Stimulated activated naive CD8-positive, alpha-beta T cell treated with anti-CD3 and anti-CD28 coated beads, Interleukin-15, Interleukin-2, amounts not matched to agents 100 U/mL and 50 U/mL, for 24 hours (primary cell): Measurements from ENCODE around the gene SSH3.
"Not testable (repeated sequence)": the region's sequence is repeated elsewhere in the genome, so short reads cannot be mapped to it uniquely, and the experiment has no call there.

ENCODE experiments used
- ATAC-seq: fragments of 150-1000 bp; cut with Tn5 transposase; one replicate; pipeline ENCODE4 v1.10.0; 2021
- DNase-seq: peaks from one replicate; pipeline ENCODE4 v3.0.0; 2021

The SSH3 gene

GRCh38 chr11:67311556-67312082 lies 8.3 kb downstream of the SSH3 start:
- ATAC-seq, result peak; percentile 7
- DNase-seq, result no peak

- DNase-seq, result no peak
Observed at GRCh38 chr11:67312187-67313021, 9.1 kb downstream of the SSH3 start.

GRCh38 chr11:67313125-67313890 lies 10.0 kb downstream of the SSH3 start:
- ATAC-seq (no peak), DNase-seq (no peak)

More at GRCh38 chr11:67312187-67313021, 9.1 kb downstream of the SSH3 start:
- peak; percentile 9 for ATAC-seq

GRCh38 chr11:67314218-67314617 lies 10.9 kb downstream of the SSH3 start:
- DNase-seq, result no peak
- no peak for ATAC-seq

GRCh38 chr11:67315325-67315909 lies 12.1 kb downstream of the SSH3 start:
- DNase-seq (no peak), ATAC-seq (no peak)

- DNase-seq (no peak), ATAC-seq (no peak)
Observed at GRCh38 chr11:67316882-67317204, 13.5 kb downstream of the SSH3 start.

GRCh38 chr11:67317205-67317887 lies 14.0 kb downstream of the SSH3 start:
- peak; percentile 88 for ATAC-seq
- peak; percentile 99 for DNase-seq

- peak; percentile 0 for ATAC-seq
Observed at GRCh38 chr11:67317888-67318555, 14.7 kb downstream of the SSH3 start.

GRCh38 chr11:67318876-67319275 lies 15.5 kb downstream of the SSH3 start:
- ATAC-seq, DNase-seq: not testable (repeated sequence)

More at GRCh38 chr11:67317888-67318555, 14.7 kb downstream of the SSH3 start:
- no peak for DNase-seq

GRCh38 chr11:67320011-67320410 lies 16.7 kb downstream of the SSH3 start:
- DNase-seq, result no peak
- ATAC-seq, result no peak

- no peak for DNase-seq
Observed at GRCh38 chr11:67320691-67321090, 17.4 kb downstream of the SSH3 start.

GRCh38 chr11:67321313-67321871 lies 18.1 kb downstream of the SSH3 start:
- ATAC-seq (no peak), DNase-seq (no peak)

More at GRCh38 chr11:67320691-67321090, 17.4 kb downstream of the SSH3 start:
- ATAC-seq, result no peak

- DNase-seq, result no peak
- ATAC-seq, result no peak
Observed at GRCh38 chr11:67322049-67322448, 18.7 kb downstream of the SSH3 start.

GRCh38 chr11:67323526-67323925 lies 20.2 kb downstream of the SSH3 start:
- ATAC-seq (no peak), DNase-seq (no peak)

GRCh38 chr11:67332081-67332691 lies 28.9 kb downstream of the SSH3 start:
- ATAC-seq (no peak), DNase-seq (no peak)

- DNase-seq, result no peak
Observed at GRCh38 chr11:67337257-67337656, 33.9 kb downstream of the SSH3 start.

GRCh38 chr11:67344264-67344663 lies 40.9 kb downstream of the SSH3 start:
- ATAC-seq, result peak; percentile 44
- no peak for DNase-seq

More at GRCh38 chr11:67337257-67337656, 33.9 kb downstream of the SSH3 start:
- ATAC-seq, result no peak

- ATAC-seq (peak; percentile 38), DNase-seq (no peak)
Observed at GRCh38 chr11:67345247-67345919, 42.1 kb downstream of the SSH3 start.

GRCh38 chr11:67345920-67346819 lies 42.8 kb downstream of the SSH3 start:
- DNase-seq, result no peak
- peak; percentile 37 for ATAC-seq
